ENCODE data around the gene TMEM101.

- TF ChIP-seq CTCF (IDR thresholded peaks at IDR 0.05; ENCODE audit: borderline replicate concordance, extremely low read depth, low read length, poor library complexity, severe bottlenecking), result no peak
- TF ChIP-seq EZH2 (IDR thresholded peaks at IDR 0.05; ENCODE audit: borderline replicate concordance, low read depth, low read length, severe bottlenecking), result no peak
Observed at GRCh38 chr17:44012391-44012790, 2.4 kb downstream of the TMEM101 start.
